ENCODE data around the gene FPR2. TPM values are rescaled to one million over a fixed set of nuclear protein-coding genes. Genes with fewer than 3 reads are reported as not detected.
A peak's percentile ranks its signal among the peaks of the same experiment; 100 is the strongest.
"Not testable (repeated sequence)": the region's sequence is repeated elsewhere in the genome, so short reads cannot be mapped to it uniquely, and the experiment has no call there.

The FPR2 gene
- polyA plus RNA-seq, 6 donors from 2014 or later, result 0.71 TPM; not detected in 5

DNA sequence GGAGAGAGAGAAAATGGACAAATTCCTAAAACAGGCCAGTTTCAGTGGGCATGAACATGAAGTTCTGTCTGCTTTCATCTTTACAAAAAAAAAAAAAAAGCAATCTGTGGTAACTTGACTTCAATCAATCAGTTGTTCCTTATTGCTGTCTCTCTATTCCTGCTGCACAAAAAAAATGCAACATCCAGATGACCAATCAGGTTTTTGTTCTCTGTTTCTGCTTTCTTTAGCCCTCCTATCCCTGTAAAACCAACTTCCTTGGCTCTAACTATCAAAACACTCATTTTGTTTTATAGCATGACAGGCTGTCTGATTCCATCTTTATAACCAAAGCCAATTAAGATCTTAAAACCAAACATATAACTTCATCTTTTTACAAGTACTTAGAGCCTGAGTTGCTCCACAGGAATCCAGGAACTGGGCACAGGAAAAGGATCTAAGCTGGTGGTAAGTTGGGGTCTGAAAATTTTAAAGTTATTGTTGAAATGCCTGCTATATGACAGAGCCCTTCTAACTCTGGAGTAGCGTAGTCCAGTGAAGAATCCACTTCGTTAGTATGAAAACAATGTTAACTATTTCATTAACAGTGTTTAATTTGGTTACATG, 34.0 kb downstream of the FPR2 start, which contains the start of gene FPR3:
Gene FPR3 (plus strand): TSS at position 273 of the 606 bp plus-strand sequence. CDS start 28,592 bp downstream, outside the sequence.
- Mint-ChIP-seq H3K27ac (no peak within 1 kb of the TSS), H3K4me1 (no peaks in the 10 kb centered on the region), H3K9me3 (peaks cover 3 to 17% (median 11%) of the 10 kb centered on the region in 7 donors), H3K36me3 (peaks cover 0 to 11% of the 10 kb centered on the region in 2 donors), H3K4me3 (no peak within 1 kb of the TSS), H3K27me3 (peaks cover 9 to 30% (median 23%) of the 10 kb centered on the region in 3 donors)
- DNase-seq, result no peak
- no peak for ATAC-seq (ENCODE audit: low read depth in 2 of 2)

DNA sequence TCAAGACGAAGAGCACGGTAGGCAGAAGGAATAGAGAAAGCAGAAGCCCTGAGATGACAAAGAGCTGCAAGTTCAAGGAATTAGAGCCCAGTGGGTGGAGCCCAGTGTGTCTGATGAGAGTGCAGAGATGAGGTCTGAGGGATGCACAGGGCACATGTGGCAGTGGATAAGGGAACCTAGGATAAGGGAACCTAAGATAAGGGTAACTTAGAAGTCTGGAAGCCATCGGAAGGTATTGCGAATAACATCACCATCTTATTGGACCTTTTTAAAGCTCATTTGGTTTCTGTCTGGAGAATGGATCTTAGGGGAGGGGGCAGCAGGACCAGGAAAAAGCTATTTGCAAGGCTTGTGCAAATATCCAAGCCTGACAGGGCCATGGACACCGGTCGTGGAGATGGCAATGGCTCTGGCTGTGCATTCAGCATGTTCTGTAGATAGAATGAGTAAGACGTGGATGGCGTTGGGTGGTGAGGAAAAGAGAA, 35.3 kb downstream of the FPR2 start:
- H3K9me3 Mint-ChIP-seq, result peaks cover 3 to 17% (median 11%) of the 10 kb centered on the region in 7 donors
- H3K4me1 Mint-ChIP-seq, result no peaks in the 10 kb centered on the region
- DNase-seq, result no peak
- H3K27me3 Mint-ChIP-seq, result peaks cover 9 to 30% (median 22%) of the 10 kb centered on the region in 3 donors
- peak overlapping the region in 1 of 8 donors; percentile 24 for H3K4me3 Mint-ChIP-seq
- no peak overlapping the region for H3K27ac Mint-ChIP-seq
- no peak for ATAC-seq (ENCODE audit: low read depth in 2 of 2)
- peaks cover 0 to 11% of the 10 kb centered on the region in 2 donors for H3K36me3 Mint-ChIP-seq

DNA sequence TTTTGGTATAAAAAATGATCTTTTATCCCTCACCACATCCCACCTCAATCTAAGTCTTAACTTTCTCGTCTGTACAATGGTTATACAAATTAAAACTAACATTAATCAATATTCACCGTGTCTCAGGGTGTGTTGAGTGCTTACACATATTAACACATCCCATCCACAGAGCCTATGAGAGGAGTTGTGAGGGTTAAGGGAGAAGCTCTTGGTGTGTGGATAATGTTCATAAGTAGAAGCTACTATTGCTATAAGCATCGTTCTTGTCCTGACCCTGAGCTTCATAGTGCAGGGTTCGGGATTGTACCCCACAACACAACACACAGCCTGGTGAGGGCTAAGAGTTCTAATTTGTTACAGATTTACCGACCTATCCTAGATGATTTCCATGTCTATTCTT, 36.5 kb downstream of the FPR2 start:
- H3K4me1 Mint-ChIP-seq, result no peaks in the 10 kb centered on the region
- DNase-seq (no peak), ATAC-seq (ENCODE audit: low read depth in 2 of 2) (no peak)
- peaks cover 3 to 14% (median 7%) of the 10 kb centered on the region in 7 donors for H3K9me3 Mint-ChIP-seq
- H3K27ac Mint-ChIP-seq, result no peak overlapping the region
- no peak overlapping the region for H3K4me3 Mint-ChIP-seq
- H3K36me3 Mint-ChIP-seq, result peaks cover 0 to 11% of the 10 kb centered on the region in 2 donors
- H3K27me3 Mint-ChIP-seq, result peaks cover 9 to 30% (median 22%) of the 10 kb centered on the region in 3 donors

DNA sequence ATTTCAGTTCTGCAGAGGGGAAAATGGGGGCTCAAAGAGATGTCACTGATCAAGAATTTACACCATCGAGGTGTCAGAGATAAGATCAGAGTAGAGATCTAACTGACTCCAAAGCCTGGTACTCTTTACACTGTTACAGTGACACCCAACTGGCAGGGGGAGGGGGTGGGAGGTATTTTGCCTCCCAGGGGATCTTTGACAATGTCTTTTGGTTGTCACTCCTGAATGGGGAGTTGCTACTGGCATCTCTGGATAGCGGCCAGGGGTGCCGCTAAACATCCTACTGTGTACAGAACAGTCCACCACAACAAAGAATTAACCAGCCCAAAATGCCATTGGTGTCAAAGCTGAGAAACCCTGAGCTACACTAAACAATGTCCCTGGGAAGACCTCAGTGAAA, 37.1 kb downstream of the FPR2 start:
- H3K4me3 Mint-ChIP-seq, result no peak overlapping the region
- peaks cover 0 to 11% of the 10 kb centered on the region in 2 donors for H3K36me3 Mint-ChIP-seq
- no peaks in the 10 kb centered on the region for H3K4me1 Mint-ChIP-seq
- H3K27ac Mint-ChIP-seq, result no peak overlapping the region
- DNase-seq (no peak), ATAC-seq (ENCODE audit: low read depth in 2 of 2) (no peak)
- H3K9me3 Mint-ChIP-seq, result peaks cover 3 to 11% (median 6%) of the 10 kb centered on the region in 7 donors
- peaks cover 9 to 30% (median 22%) of the 10 kb centered on the region in 3 donors for H3K27me3 Mint-ChIP-seq

DNA sequence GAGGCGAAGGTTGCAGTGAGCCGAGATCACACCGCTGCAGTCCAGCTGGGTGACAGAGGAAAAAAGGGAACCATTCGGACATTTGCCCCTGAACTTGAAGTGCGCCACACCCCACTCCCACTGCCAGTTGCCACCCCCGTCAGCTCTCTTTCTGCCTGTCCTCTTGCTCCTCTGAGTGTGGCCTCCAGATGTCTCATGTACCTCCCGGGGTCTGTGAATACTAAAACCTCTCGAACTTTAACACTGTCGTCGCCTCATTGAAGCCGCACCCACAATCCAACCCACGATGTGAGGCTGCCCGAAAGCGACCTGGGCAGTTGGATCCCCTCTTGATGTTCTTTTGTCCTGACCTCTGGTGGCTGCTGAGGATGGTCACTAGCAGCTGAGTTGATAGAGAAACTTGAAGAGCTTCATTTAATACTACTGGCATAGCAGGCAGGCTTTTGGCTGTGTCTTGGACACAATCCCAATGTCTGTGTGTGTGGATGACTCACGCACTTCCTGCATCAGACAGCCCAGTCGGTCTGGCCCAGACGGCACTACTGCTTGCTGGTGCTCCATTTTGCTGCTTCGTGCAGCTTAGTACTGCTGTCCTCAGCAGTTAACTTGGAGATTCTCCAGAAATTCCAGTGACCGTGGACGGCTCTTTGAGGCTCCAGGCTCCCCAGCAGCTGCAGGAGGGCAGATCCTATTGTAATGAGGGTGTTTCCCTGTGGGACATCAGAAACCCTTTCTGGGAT, 38.2 kb downstream of the FPR2 start:
- peaks cover 14 to 25% (median 22%) of the 10 kb centered on the region in 3 donors for H3K27me3 Mint-ChIP-seq
- peaks cover 0 to 6% (median 4%) of the 10 kb centered on the region in 7 donors for H3K9me3 Mint-ChIP-seq
- H3K27ac Mint-ChIP-seq, result no peak overlapping the region
- ATAC-seq (ENCODE audit: low read depth in 2 of 2) (no peak), DNase-seq (no peak)
- H3K4me1 Mint-ChIP-seq, result peaks cover 0 to 9% (median 9%) of the 10 kb centered on the region in 3 donors
- no peak overlapping the region for H3K4me3 Mint-ChIP-seq
- H3K36me3 Mint-ChIP-seq, result peaks cover 0 to 11% of the 10 kb centered on the region in 2 donors

DNA sequence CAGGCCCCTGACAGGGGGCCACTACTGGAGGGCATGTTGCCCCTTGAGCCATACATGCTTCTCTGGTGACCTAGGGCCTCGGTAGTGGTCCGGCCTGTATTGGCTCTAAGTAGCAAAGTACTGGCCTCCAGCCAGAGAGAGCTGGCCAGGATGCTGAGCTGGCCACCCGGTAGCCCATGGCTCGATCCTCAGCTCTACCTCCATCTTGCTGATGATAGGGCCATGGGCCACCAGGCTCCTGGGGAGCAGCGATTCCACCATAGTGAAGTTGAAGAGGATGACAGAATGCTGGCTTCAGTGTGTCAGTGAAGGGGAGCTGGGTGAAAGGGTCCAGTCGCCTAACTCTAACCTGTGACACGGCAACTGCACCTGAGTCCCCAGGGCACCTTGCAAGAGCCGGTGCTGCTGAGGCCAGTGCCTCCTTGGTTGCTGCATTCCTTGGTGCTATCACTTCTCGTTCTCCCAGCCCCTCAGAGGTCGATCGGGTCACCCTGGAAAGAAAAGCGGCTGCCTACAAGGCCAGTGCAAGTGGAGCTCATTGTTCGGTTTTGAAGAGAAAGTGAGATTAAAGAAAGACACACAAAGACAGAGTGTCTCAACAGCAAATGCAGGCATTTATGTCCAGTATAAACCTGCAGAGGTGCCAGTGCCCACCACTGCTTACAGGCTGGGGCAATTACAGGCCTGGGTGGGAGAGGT, 38.9 kb downstream of the FPR2 start:
- Mint-ChIP-seq H3K4me1 (peaks cover 0 to 12% (median 9%) of the 10 kb centered on the region in 3 donors), H3K27me3 (peaks cover 14 to 25% (median 22%) of the 10 kb centered on the region in 3 donors), H3K9me3 (peaks cover 0 to 6% (median 4%) of the 10 kb centered on the region in 7 donors), H3K4me3 (no peak overlapping the region), H3K27ac (no peak overlapping the region), H3K36me3 (peaks cover 0 to 11% of the 10 kb centered on the region in 2 donors)
- DNase-seq, result no peak
- ATAC-seq (ENCODE audit: low read depth in 2 of 2), result no peak

DNA sequence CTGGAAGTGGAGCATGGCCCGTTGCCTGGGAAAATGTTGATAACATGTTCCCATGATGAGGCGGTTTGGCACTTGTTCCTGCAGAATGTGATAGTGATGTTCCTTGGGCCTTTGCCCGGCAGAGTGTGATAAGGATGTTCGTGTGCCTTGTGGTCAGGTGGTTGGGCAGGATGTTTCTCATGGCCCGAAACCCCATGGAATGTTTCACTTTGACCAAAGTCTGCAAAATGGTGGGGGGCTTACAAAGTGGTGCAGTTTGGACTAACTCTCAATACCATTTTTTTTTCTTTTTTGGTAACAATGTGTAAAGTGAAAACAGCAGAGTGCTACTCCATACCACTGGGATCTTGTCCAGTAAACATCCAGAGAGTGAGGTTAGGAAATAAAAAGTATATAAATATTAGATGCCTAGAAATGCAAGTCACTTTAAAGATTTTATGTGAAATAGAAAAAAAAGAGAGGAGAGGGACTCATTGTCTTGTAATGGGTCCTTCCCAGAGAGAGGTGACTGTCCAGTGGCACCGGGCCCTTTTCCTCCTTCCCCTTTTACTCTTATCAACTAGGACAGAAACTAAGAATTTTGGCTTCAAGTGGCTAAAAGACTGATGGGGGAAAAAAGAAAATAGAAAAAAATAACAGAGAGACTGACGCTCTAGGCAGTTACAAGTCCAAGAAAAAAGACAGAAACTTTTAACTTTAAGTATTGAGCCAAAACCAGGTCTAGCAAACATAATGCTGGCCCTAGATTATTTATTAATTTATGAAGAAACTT, 39.7 kb downstream of the FPR2 start:
- no peak for ATAC-seq (ENCODE audit: low read depth in 2 of 2)
- peaks cover 0 to 12% (median 9%) of the 10 kb centered on the region in 3 donors for H3K4me1 Mint-ChIP-seq
- peaks cover 0 to 11% of the 10 kb centered on the region in 2 donors for H3K36me3 Mint-ChIP-seq
- no peak overlapping the region for H3K4me3 Mint-ChIP-seq
- peaks cover 0 to 6% (median 4%) of the 10 kb centered on the region in 7 donors for H3K9me3 Mint-ChIP-seq
- no peak overlapping the region for H3K27ac Mint-ChIP-seq
- H3K27me3 Mint-ChIP-seq, result peaks cover 14 to 24% (median 22%) of the 10 kb centered on the region in 3 donors
- no peak for DNase-seq

DNA sequence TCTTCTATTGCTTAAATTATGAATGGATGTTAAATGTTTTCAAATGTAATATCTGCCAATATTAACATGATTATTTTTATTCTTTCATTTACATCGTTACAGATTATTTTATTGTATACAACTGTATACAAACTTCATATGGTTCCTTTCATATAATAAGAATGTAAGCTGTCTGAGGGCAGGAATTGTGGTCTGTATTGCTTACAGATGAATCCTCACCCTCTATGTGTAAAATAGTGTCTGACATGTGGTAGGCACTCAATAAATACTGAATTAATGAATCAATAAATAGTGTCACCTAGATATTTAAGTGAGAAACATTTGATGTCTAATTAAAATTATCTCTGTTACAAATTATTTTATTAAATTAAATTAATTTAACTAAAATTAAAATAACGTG, 41.8 kb downstream of the FPR2 start:
- ATAC-seq (ENCODE audit: low read depth in 2 of 2) (no peak), DNase-seq (no peak)
- peaks cover 0 to 5% (median 2%) of the 10 kb centered on the region in 7 donors for H3K9me3 Mint-ChIP-seq
- H3K4me1 Mint-ChIP-seq, result peaks cover 0 to 12% (median 9%) of the 10 kb centered on the region in 3 donors
- H3K4me3 Mint-ChIP-seq, result no peak overlapping the region
- no peak overlapping the region for H3K27ac Mint-ChIP-seq
- peaks cover 4 to 8% (median 7%) of the 10 kb centered on the region in 3 donors for H3K27me3 Mint-ChIP-seq
- H3K36me3 Mint-ChIP-seq, result no peaks in the 10 kb centered on the region

DNA sequence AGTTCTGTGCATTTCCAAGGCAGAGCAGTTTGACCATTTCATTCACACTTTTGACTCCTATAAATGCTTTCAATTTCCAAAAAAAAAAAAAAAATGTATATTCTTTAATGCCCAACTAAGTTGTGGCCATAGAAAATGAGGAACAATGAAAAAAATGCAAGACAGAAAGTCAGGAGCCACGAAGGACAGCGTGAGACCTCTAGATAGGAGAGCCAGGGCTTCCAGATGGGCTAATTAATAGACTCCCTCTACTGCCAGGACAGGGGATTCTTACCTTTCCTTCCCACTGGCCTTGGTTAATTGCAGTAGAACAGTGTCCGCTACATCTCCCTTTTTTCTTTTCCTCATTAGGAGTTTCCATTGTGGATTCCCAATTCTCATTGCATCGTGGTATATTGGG, 42.5 kb downstream of the FPR2 start:
- ATAC-seq (ENCODE audit: low read depth in 2 of 2) (no peak), DNase-seq (no peak)
- Mint-ChIP-seq H3K36me3 (no peaks in the 10 kb centered on the region), H3K27ac (peak overlapping the region in 1 of 6 donors; percentile 39), H3K27me3 (peaks cover 1 to 7% (median 4%) of the 10 kb centered on the region in 3 donors), H3K4me1 (peaks cover 0 to 12% (median 9%) of the 10 kb centered on the region in 3 donors), H3K9me3 (peaks cover 0 to 5% (median under 1%) of the 10 kb centered on the region in 7 donors), H3K4me3 (peak overlapping the region in 1 of 8 donors; percentile 3)

DNA sequence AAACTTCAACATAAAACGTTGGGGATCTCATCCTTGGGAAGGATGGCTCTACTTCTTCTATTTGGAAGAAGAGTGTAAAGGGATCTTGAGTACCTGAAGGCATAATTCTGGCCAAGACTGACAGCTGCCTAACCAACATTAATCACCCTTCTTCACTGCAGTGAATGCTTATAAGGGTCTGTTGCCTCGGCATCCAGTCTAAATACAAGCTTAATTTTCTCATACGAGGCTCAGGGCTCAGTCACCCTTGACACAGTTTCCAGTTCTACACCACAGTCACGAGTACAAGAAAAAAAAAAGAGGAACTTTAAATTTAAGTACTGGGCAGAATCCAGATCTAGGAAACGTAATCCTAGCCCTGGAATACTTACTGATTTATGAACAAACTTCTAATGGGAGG, 43.0 kb downstream of the FPR2 start:
- ATAC-seq (ENCODE audit: low read depth in 2 of 2), result peak; percentile 64 to 83
- H3K9me3 Mint-ChIP-seq, result peaks cover 0 to 5% (median 0%) of the 10 kb centered on the region in 7 donors

DNA sequence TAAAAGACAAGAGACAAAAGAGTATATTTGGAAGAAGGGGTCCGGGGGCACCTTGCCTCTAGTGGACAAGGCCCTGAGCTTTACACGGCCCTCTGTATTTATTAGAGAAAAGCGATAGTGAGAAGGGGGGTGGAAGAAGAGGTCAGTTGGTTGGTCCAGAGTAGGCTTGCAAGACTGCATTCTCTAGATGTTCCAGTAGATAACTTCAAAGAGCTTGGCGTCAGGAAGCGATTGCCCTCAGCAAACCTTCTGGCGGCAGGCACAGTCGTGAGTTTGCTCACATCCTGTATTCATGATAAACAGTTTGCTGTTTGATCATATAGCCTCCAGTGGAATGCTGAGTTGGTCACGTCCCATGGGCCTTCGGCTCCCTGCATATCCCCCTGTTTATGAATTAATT, 43.8 kb downstream of the FPR2 start:
- not testable (repeated sequence) for DNase-seq; H3K9me3 Mint-ChIP-seq; ATAC-seq (ENCODE audit: low read depth in 2 of 2); H3K36me3 Mint-ChIP-seq; H3K4me3 Mint-ChIP-seq
- Mint-ChIP-seq H3K4me1 (peaks cover 0 to 12% (median 9%) of the 10 kb centered on the region in 3 donors), H3K27me3 (peaks cover 0 to 13% (median 4%) of the 10 kb centered on the region in 3 donors), H3K27ac (peak overlapping the region in 2 of 6 donors; percentile 4 to 56)

More for the DNA sequence above, 43.0 kb downstream of the FPR2 start:
- peak; percentile 20 for DNase-seq
- H3K27ac Mint-ChIP-seq, result no peak overlapping the region
- peaks cover 0 to 12% (median 9%) of the 10 kb centered on the region in 3 donors for H3K4me1 Mint-ChIP-seq
- no peak overlapping the region for H3K4me3 Mint-ChIP-seq
- peaks cover 0 to 7% (median 4%) of the 10 kb centered on the region in 3 donors for H3K27me3 Mint-ChIP-seq
- no peaks in the 10 kb centered on the region for H3K36me3 Mint-ChIP-seq

DNA sequence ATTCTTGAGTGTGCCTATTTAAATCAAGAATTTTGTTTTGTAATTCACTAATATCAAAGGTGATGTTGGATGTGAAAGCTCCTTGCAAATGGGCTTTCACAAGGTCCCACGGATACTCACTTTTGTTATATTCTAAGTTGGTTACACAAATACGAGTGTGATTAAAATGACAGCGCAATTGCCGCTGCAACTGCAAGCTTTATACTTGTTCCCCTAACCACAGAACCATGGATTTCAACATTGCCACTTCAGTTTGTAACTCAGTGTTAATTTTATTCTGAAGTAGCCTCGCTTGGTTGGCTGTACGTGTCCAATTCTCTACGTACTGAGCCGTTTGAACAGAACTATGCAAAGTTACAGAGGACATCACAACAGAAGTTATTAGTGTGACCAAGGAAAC, 44.4 kb downstream of the FPR2 start:
- not testable (repeated sequence) for H3K9me3 Mint-ChIP-seq; H3K36me3 Mint-ChIP-seq; H3K27me3 Mint-ChIP-seq; ATAC-seq (ENCODE audit: low read depth in 2 of 2); DNase-seq; H3K4me3 Mint-ChIP-seq; H3K27ac Mint-ChIP-seq
- H3K4me1 Mint-ChIP-seq, result peaks cover 0 to 12% (median 9%) of the 10 kb centered on the region in 3 donors
